GM23338 (cell line): ENCODE results near the gene TMED7. TPM values are rescaled to one million over a fixed set of nuclear protein-coding genes. Genes with fewer than 3 reads are reported as not detected.

ENCODE experiments used
- ATAC-seq: fragments of 200-7000 bp; cut with Tn5 transposase; 3 replicates; pipeline ENCODE4 v1.9.1; 2020
- DNase-seq: peaks from one replicate; pipeline ENCODE4 v3.0.0-alpha.2; 2015; ENCODE audit warnings: low spot score
- H2AFZ ChIP-seq: fragments of 200-600 bp; sonication (generic); 2 replicates; pipeline ENCODE4 v1.8.0; 2016; ENCODE audit warnings: antibody characterized with exemption, mild to moderate bottlenecking, moderate library complexity
- H3F3A ChIP-seq: fragments of 200-600 bp; sonication (generic); replicated peaks from 2 replicates; pipeline ENCODE4 v1.8.0; 2017; ENCODE audit warnings: antibody characterized with exemption, mixed run types, low read depth
- H3K27ac ChIP-seq: fragments of 200-600 bp; sonication (generic); 2 replicates; pipeline ENCODE4 v1.6.1; 2016; ENCODE audit warnings: low read depth
- H3K27me3 ChIP-seq: fragments of 200-600 bp; sonication (generic); 2 replicates; pipeline ENCODE4 v1.8.0; 2016; ENCODE audit warnings: mild to moderate bottlenecking, mixed run types, moderate library complexity; ENCODE audit not compliant: insufficient read depth
- H3K36me3 ChIP-seq: fragments of 200-600 bp; sonication (generic); 2 replicates; pipeline ENCODE4 v1.8.0; 2016; ENCODE audit warnings: mild to moderate bottlenecking; ENCODE audit not compliant: insufficient read depth
- H3K4me1 ChIP-seq: fragments of 200-600 bp; sonication (generic); 2 replicates; pipeline ENCODE4 v1.8.0; 2016; ENCODE audit warnings: mild to moderate bottlenecking, moderate library complexity; ENCODE audit not compliant: insufficient read depth
- H3K4me2 ChIP-seq: fragments of 200-600 bp; sonication (generic); 2 replicates; pipeline ENCODE4 v1.7.1; 2017; ENCODE audit warnings: mixed run types
- H3K4me3 ChIP-seq: fragments of 200-600 bp; sonication (generic); 2 replicates; pipeline ENCODE4 v1.6.1; 2016; ENCODE audit warnings: mixed run types
- H3K79me2 ChIP-seq: fragments of 200-600 bp; sonication (generic); replicated peaks from 2 replicates; pipeline ENCODE4 v1.8.0; 2017; ENCODE audit warnings: mild to moderate bottlenecking; ENCODE audit not compliant: insufficient read depth
- H3K9me2 ChIP-seq: fragments of 200-600 bp; sonication (generic); 2 replicates; pipeline ENCODE4 v1.8.0; 2017; ENCODE audit not compliant: insufficient read depth
- H4K20me1 ChIP-seq: fragments of 200-600 bp; sonication (generic); replicated peaks from 2 replicates; pipeline ENCODE4 v1.8.0; 2017; ENCODE audit warnings: mild to moderate bottlenecking; ENCODE audit not compliant: insufficient read depth
- H3K27ac Mint-ChIP-seq: 2 replicates; pipeline ENCODE4 v1.8.0; 2020; ENCODE audit warnings: inconsistent platforms, mild to moderate bottlenecking, moderate library complexity, mixed read lengths
- H3K27me3 Mint-ChIP-seq: 3 replicates; pipeline ENCODE4 v1.8.0; 2022; ENCODE audit warnings: low read depth, mild to moderate bottlenecking, moderate library complexity, mixed read lengths, inconsistent platforms; ENCODE audit not compliant: insufficient read depth, poor library complexity
- H3K36me3 Mint-ChIP-seq: 3 replicates; pipeline ENCODE4 v1.8.0; 2021; ENCODE audit warnings: low read depth, mild to moderate bottlenecking, inconsistent platforms, moderate library complexity, mixed read lengths
- H3K4me1 Mint-ChIP-seq: 3 replicates; pipeline ENCODE4 v1.8.0; 2020; ENCODE audit warnings: mild to moderate bottlenecking, inconsistent platforms, mixed read lengths
- H3K4me3 Mint-ChIP-seq: 3 replicates; pipeline ENCODE4 v1.8.0; 2021; ENCODE audit warnings: moderate library complexity, mild to moderate bottlenecking, inconsistent platforms, mixed read lengths
- H3K9me3 Mint-ChIP-seq: 3 replicates; pipeline ENCODE4 v1.8.0; 2020; ENCODE audit warnings: moderate library complexity, mild to moderate bottlenecking, inconsistent platforms, mixed read lengths
- CREB1 ChIP-seq: fragments of 250-450 bp; sonication (Bioruptor Pico); IDR thresholded peaks from 2 replicates; pipeline ENCODE4 v1.5.0; 2020; ENCODE audit warnings: low read depth, mild to moderate bottlenecking, moderate library complexity
- CTCF ChIP-seq, 2 experiments: fragments of 200-600 bp in 1 of 2; sonication (generic) in 1 of 2; conservative IDR thresholded peaks; 2 replicates each; pipeline versions ENCODE4 v1.5.1 to v1.6.1; 2016 to 2017; ENCODE audit warnings: antibody characterized with exemption in 2 of 2, low read depth in 2 of 2, mild to moderate bottlenecking in 2 of 2, moderate library complexity in 1 of 2
- ETS1 ChIP-seq: IDR thresholded peaks from 2 replicates; pipeline ENCODE4 v1.6.1; 2016; ENCODE audit warnings: antibody characterized with exemption
- EZH2phosphoT487 ChIP-seq: fragments of 200-600 bp; sonication (generic); IDR thresholded peaks from one replicate; pipeline ENCODE4 v1.8.1; 2018; ENCODE audit warnings: antibody characterized with exemption; ENCODE audit not compliant: unreplicated experiment
- JUNB ChIP-seq: IDR thresholded peaks from one replicate; pipeline ENCODE4 v1.6.1; 2016; ENCODE audit warnings: antibody characterized with exemption; ENCODE audit not compliant: unreplicated experiment
- NANOG ChIP-seq: IDR thresholded peaks from 2 replicates; pipeline ENCODE4 v1.6.1; 2016; ENCODE audit warnings: antibody characterized with exemption, borderline replicate concordance
- REST ChIP-seq: IDR thresholded peaks from one replicate; pipeline ENCODE4 v1.6.1; 2018; ENCODE audit warnings: antibody characterized with exemption; ENCODE audit not compliant: unreplicated experiment
- STAT1 ChIP-seq: IDR thresholded peaks from one replicate; pipeline ENCODE4 v1.6.1; 2016; ENCODE audit warnings: antibody characterized with exemption; ENCODE audit not compliant: unreplicated experiment
- ZNF114 ChIP-seq: fragments of 250-450 bp; sonication (Bioruptor Pico); IDR thresholded peaks from 2 replicates; pipeline ENCODE4 v1.5.0; 2020; ENCODE audit warnings: mild to moderate bottlenecking, moderate library complexity
- ZNF331 ChIP-seq: fragments of 250-450 bp; sonication (Bioruptor Pico); IDR thresholded peaks from 2 replicates; pipeline ENCODE4 v1.5.0; 2020; ENCODE audit warnings: low read depth, mild to moderate bottlenecking, moderate library complexity
- polyA plus RNA-seq: library from polyadenylated mRNA; unstranded; fragments of >200 nt; fragmentation: Nextera tagmentation; extraction: Ambion mirVana; gene quantifications from 2 replicates; pipeline ENCODE4 v1.2.1, GENCODE V29; 2016
- total RNA-seq: library from RNA; depleted of rRNA; stranded (reverse); fragments of >200 nt; shearing (Covaris generic); gene quantifications from 2 replicates; pipeline ENCODE4 v1.2.3, GENCODE V29; 2014

The TMED7 gene
- total and polyA plus RNA-seq, 2 experiments from 2014 or later = 30.2 to 158 TPM

GRCh38 chr5:115594128-115595047 lies 31.4 kb downstream of the TMED7 start:
- ATAC-seq (no peak), DNase-seq (no peak)
- peaks cover 1% of the 10 kb centered on the region; the same call in 1 of the 2 replicates for H3K4me1 ChIP-seq
- H3K27me3 Mint-ChIP-seq = no peaks in the 10 kb centered on the region
- H3K27ac Mint-ChIP-seq = no peak overlapping the region
- H3K4me1 Mint-ChIP-seq = peaks cover 1% of the 10 kb centered on the region; the same call in 2 of the 3 replicates
- no peaks in the 10 kb centered on the region for H3K36me3 ChIP-seq
- no peaks in the 10 kb centered on the region for H3K79me2 ChIP-seq
- H3K4me2 ChIP-seq = no peak overlapping the region
- H3K9me2 ChIP-seq = no peaks in the 10 kb centered on the region
- no peak overlapping the region for H3K27ac ChIP-seq
- no peaks in the 10 kb centered on the region for H4K20me1 ChIP-seq
- H3K36me3 Mint-ChIP-seq = no peaks in the 10 kb centered on the region
- H3K4me3 ChIP-seq = no peak overlapping the region
- no peak overlapping the region for H3K4me3 Mint-ChIP-seq
- H3K27me3 ChIP-seq = no peaks in the 10 kb centered on the region
- no peaks in the 10 kb centered on the region for H3F3A ChIP-seq
- no peaks in the 10 kb centered on the region for H3K9me3 Mint-ChIP-seq
- H2AFZ ChIP-seq = no peak overlapping the region
- no peak for TF ChIP-seq EZH2phosphoT487
- no peak for TF ChIP-seq ETS1
- no peak for TF ChIP-seq NANOG
- no peak for TF ChIP-seq ZNF331
- TF ChIP-seq STAT1 = no peak
- TF ChIP-seq ZNF114 (CRISPR knock-in tag) = no peak
- TF ChIP-seq CREB1 (CRISPR knock-in tag) = no peak
- no peak for TF ChIP-seq JUNB
- TF ChIP-seq CTCF (conservative IDR thresholded peaks at IDR 0.05; ENCODE audit: low read depth in 2 of 2) = no peak
- no peak for TF ChIP-seq REST
